ENCODE measurements around the gene NME4.

- TF ChIP-seq POLR2A (IDR thresholded peaks at IDR 0.05; ENCODE audit: low read depth, low read length) (no peak), POLR2AphosphoS5 (IDR thresholded peaks at IDR 0.05; ENCODE audit: low read depth, low read length) (no peak), TAF1 (IDR thresholded peaks at IDR 0.05; ENCODE audit: borderline replicate concordance, low read depth, low read length) (no peak)
These were observed 33.8 kb upstream of the NME4 start for GRCh38 chr16:363110-363765.

Measured in GM12892 (cell line).